ENCODE results near the gene NR2C2AP.

NR2C2AP gene

GRCh38 chr19:19155495-19156219, 47.6 kb downstream of the NR2C2AP start:
- H3K36me3 Mint-ChIP-seq (ENCODE audit: low read depth): peaks cover 15% of the 10 kb centered on the region
- no peaks in the 10 kb centered on the region for H3K9me3 Mint-ChIP-seq
- H3K27ac Mint-ChIP-seq: no peak overlapping the region
- no peak for DNase-seq
- no peaks in the 10 kb centered on the region for H3K4me1 Mint-ChIP-seq (ENCODE audit: low read depth)
- H3K4me3 Mint-ChIP-seq: no peak overlapping the region
- no peaks in the 10 kb centered on the region for H3K27me3 Mint-ChIP-seq

DNA sequence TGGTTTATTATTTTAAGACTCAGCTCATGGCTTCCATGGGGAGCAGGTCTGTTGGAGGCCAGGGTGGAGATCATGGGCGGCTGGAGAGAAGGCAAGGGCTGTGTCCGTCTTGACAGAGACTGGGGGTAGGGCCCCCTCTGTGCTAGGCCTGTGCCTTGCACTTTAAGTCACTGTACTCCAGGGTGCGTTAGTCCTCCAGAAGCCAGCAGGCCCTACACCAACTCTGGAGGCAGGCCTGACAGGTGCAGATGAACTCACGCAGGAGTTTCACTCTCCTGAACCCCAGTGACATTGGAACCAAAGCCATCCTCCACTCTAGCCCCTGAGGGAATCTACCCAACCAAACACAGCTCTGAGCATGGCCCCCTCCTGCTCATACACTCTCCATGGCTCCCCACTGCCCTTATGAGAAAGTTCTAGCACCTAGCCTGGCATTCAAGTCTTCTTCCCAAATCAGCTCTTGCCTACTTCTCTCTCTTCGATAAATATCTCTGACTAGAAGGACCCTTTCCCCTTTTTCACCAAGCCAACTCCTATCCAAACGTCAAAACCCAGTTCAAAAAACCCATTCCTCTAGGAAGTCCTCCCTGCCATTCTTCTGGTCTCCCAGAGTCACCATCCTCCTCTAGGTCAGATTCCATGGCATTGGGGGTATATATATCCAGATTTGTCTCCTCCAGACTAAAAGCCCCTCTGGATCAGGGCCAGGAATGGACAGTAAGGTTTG, 48.3 kb downstream of the NR2C2AP start:
- H3K9me3 Mint-ChIP-seq: no peaks in the 10 kb centered on the region
- peaks cover 15% of the 10 kb centered on the region for H3K36me3 Mint-ChIP-seq (ENCODE audit: low read depth)
- no peak overlapping the region for H3K27ac Mint-ChIP-seq
- no peaks in the 10 kb centered on the region for H3K4me1 Mint-ChIP-seq (ENCODE audit: low read depth)
- DNase-seq: no peak
- H3K27me3 Mint-ChIP-seq: no peaks in the 10 kb centered on the region
- H3K4me3 Mint-ChIP-seq: no peak overlapping the region

DNA sequence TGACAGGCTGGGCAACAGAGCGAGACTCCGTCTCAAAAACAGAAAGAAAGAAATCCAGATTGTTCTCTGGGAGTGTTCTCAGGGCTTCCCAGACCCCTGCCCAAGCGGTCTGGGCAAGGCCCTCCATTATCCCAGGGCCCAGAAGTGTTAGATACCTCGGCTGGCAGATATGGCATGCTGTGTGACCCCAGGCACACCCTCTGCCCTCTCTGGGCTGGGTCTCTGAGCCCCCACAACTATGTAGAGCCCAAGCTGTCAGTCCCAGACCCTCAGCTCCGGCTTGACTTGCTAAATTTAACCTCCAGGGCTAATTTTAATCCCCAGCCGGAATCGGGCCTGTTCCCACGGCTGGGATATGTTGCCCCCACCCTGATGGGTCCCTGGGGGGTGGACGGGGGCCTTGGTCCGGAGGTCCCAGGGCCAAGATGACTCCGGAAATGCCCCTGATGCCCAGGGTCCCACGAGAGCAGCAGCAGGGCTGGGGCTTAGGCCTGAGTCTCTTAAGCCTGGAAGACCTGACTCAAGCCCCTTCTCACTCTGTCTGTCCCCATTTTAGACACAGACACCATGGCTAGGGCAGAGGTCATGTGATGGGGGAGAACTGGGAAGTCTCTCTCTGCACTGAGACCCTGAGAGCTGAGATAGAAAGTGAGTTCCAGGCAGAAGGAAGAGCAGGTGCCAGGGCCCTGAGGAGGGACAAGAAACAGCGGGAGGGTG, 50.4 kb downstream of the NR2C2AP start:
- no peaks in the 10 kb centered on the region for H3K27me3 Mint-ChIP-seq
- H3K4me1 Mint-ChIP-seq (ENCODE audit: low read depth): no peaks in the 10 kb centered on the region
- peaks cover 27% of the 10 kb centered on the region for H3K36me3 Mint-ChIP-seq (ENCODE audit: low read depth)
- H3K4me3 Mint-ChIP-seq: no peak overlapping the region
- no peak overlapping the region for H3K27ac Mint-ChIP-seq
- H3K9me3 Mint-ChIP-seq: no peaks in the 10 kb centered on the region
- no peak for DNase-seq

DNA sequence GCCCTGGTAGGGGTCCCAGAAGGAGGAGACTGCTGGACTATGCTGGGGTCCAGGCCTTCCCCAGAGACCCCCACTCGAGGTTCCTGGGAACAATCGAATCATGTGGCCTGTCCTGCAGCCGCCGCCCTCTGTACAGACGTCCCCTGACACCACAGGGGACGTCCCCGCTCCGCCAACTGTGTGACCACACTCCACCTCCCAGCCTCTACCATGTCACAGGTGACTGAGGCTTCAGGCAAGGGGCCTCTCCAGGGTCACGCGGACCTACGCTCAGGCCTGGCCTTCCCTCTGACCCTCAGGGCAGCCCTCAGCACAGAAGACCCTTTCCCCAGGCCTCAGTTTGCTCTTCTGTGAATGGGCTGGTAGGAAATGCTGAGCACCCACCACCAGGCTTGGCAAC, 51.8 kb downstream of the NR2C2AP start:
- Mint-ChIP-seq H3K27me3 (no peaks in the 10 kb centered on the region), H3K36me3 (ENCODE audit: low read depth) (peaks cover 28% of the 10 kb centered on the region), H3K27ac (no peak overlapping the region), H3K4me3 (no peak overlapping the region), H3K9me3 (no peaks in the 10 kb centered on the region), H3K4me1 (ENCODE audit: low read depth) (no peaks in the 10 kb centered on the region)
- DNase-seq: no peak

Measured in activated T-cell treated with anti-CD3 and anti-CD28 coated beads, Interleukin-2, amount 50 U/mL, for 24 hours (primary cell).